Uterus (tissue), 4 donors: ENCODE results near the gene NSD1. TPM values are rescaled to one million over a fixed set of nuclear protein-coding genes. Genes with fewer than 3 reads are reported as not detected.

Source experiments
- DNase-seq, 2 donors: peaks; one replicate each; pipeline ENCODE4 v3.0.0-alpha.2; 2019 to 2020
- H3K27ac ChIP-seq, 2 donors: fragments of 200-600 bp; sonication (generic); 1 replicate in 1 of 2; 2 replicates in 1 of 2; pipeline ENCODE4 v1.5.1; 2016 to 2018
- H3K27me3 ChIP-seq, 2 donors: fragments of 200-600 bp; sonication (generic); one replicate each; pipeline ENCODE4 v1.5.1; 2018 to 2019; ENCODE audit warnings: control low read depth in 1 of 2
- H3K36me3 ChIP-seq, 2 donors: fragments of 200-600 bp; sonication (generic); one replicate each; pipeline ENCODE4 v1.5.1; 2019; ENCODE audit warnings: control low read depth in 1 of 2
- H3K4me1 ChIP-seq, 2 donors: fragments of 200-600 bp; sonication (generic); one replicate each; pipeline ENCODE4 v1.5.1; 2018 to 2019; ENCODE audit warnings: control low read depth in 1 of 2
- H3K4me3 ChIP-seq, 2 donors: fragments of 200-600 bp; sonication (generic); 1 replicate in 1 of 2; 2 replicates in 1 of 2; pipeline ENCODE4 v1.5.1; 2018 to 2019; ENCODE audit warnings: mild to moderate bottlenecking in 1 of 2
- H3K9me3 ChIP-seq, 2 donors: fragments of 200-600 bp; sonication (generic); one replicate each; pipeline ENCODE4 v1.5.1; 2019; ENCODE audit warnings: control low read depth in 1 of 2
- CTCF ChIP-seq, 4 experiments: fragments of 200-600 bp in 2 of 4; fragments of 450-650 bp in 2 of 4; sonication (generic) in 2 of 4; IDR thresholded peaks; one replicate each; pipeline ENCODE4 v1.5.1; 2016 to 2019; ENCODE audit warnings: antibody characterized with exemption in 4 of 4, mild to moderate bottlenecking in 2 of 4, moderate library complexity in 1 of 4
- POLR2A ChIP-seq, 2 donors: fragments of 450-650 bp; IDR thresholded peaks; one replicate each; pipeline ENCODE4 v1.6.1; 2016; ENCODE audit warnings: antibody characterized with exemption in 2 of 2, mild to moderate bottlenecking in 1 of 2, moderate library complexity in 1 of 2
- intact Hi-C: fragments of 100-400 bp; cut with DNase I; formaldehyde crosslinking; loops from one replicate; pipeline ENCODE4 v1.15.1; 2023; ENCODE audit warnings: low total_unique reads
- total RNA-seq, 4 donors: library from RNA; depleted of rRNA in 3 of 4; stranded (reverse); fragments of >200 nt in 3 of 4; gene quantifications; one replicate each; pipeline versions ENCODE4 v1.1.0 to v1.2.4, GENCODE V29; 2014 to 2023
- donor health status: DM: yes; HTN: yes; CAD: no.

NSD1 gene
- total RNA-seq, 4 donors from 2014 or later = 24.1 to 132 (median 64.6) TPM

- Histone ChIP-seq H3K4me3 (no peak overlapping the region), H3K27ac (no peak overlapping the region), H3K9me3 (no peaks in the 10 kb centered on the region), H3K36me3 (no peaks in the 10 kb centered on the region), H3K27me3 (no peaks in the 10 kb centered on the region), H3K4me1 (no peaks in the 10 kb centered on the region)
- intact Hi-C loops = no loop called here
- TF ChIP-seq CTCF (IDR thresholded peaks at IDR 0.05) (no peak), POLR2A (IDR thresholded peaks at IDR 0.05) (no peak)
- DNase-seq = no peak
These were observed 61.9 kb downstream of the NSD1 start for GRCh38 chr5:177195307-177195952.

DNA sequence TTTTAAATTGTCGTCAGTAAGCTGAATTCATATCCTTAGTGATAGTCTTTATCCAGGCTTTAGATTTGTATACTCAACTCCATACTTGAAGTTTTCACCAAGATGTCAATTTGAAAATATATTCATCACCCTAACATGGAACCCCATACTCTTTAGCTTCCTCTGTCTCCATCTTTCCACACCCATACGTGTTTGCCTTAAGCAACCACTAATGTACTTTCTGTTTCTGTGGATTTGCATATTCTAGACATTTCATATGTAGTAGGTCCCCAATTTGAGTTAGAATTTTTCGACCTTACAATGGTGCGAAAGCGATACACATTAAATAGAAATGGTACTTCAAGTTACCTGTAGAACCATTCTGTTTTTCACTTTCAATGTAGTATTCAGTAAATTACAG is 65.2 kb downstream of the NSD1 start:
- Histone ChIP-seq H3K36me3 (no peaks in the 10 kb centered on the region), H3K4me3 (no peak overlapping the region), H3K9me3 (no peaks in the 10 kb centered on the region), H3K27ac (no peak overlapping the region), H3K4me1 (no peaks in the 10 kb centered on the region), H3K27me3 (no peaks in the 10 kb centered on the region)
- no peak for DNase-seq
- TF ChIP-seq POLR2A (IDR thresholded peaks at IDR 0.05) = no peak
- no peak for TF ChIP-seq CTCF (IDR thresholded peaks at IDR 0.05)
- intact Hi-C loops = no loop called here

GRCh38 chr5:177204281-177204680 is 70.7 kb downstream of the NSD1 start:
- no peak for DNase-seq
- no peaks in the 10 kb centered on the region for H3K36me3 ChIP-seq
- no peaks in the 10 kb centered on the region for H3K27me3 ChIP-seq
- H3K9me3 ChIP-seq = no peaks in the 10 kb centered on the region
- H3K4me3 ChIP-seq = no peak overlapping the region
- H3K4me1 ChIP-seq = no peaks in the 10 kb centered on the region
- TF ChIP-seq POLR2A (IDR thresholded peaks at IDR 0.05) (no peak), CTCF (IDR thresholded peaks at IDR 0.05) (no peak)
- H3K27ac ChIP-seq = no peak overlapping the region
- intact Hi-C loops = no loop called here

DNA sequence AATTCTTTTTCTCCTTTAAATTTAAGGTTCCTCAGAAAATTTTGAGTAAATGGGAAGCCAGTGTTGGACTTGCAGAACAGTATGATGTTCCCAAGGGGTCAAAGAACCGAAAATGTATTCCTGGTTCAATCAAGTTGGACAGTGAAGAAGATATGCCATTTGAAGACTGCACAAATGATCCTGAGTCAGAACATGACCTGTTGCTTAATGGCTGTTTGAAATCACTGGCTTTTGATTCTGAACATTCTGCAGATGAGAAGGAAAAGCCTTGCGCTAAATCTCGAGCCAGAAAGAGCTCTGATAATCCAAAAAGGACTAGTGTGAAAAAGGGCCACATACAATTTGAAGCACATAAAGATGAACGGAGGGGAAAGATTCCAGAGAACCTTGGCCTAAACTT is 76.0 kb downstream of the NSD1 start:
- DNase-seq = no peak
- H3K36me3 ChIP-seq = no peaks in the 10 kb centered on the region
- no peaks in the 10 kb centered on the region for H3K4me1 ChIP-seq
- H3K27me3 ChIP-seq = no peaks in the 10 kb centered on the region
- H3K9me3 ChIP-seq = no peaks in the 10 kb centered on the region
- H3K27ac ChIP-seq = no peak overlapping the region
- no peak overlapping the region for H3K4me3 ChIP-seq
- TF ChIP-seq CTCF (IDR thresholded peaks at IDR 0.05) (no peak), POLR2A (IDR thresholded peaks at IDR 0.05) (no peak)
- intact Hi-C loops = no loop called here

DNA sequence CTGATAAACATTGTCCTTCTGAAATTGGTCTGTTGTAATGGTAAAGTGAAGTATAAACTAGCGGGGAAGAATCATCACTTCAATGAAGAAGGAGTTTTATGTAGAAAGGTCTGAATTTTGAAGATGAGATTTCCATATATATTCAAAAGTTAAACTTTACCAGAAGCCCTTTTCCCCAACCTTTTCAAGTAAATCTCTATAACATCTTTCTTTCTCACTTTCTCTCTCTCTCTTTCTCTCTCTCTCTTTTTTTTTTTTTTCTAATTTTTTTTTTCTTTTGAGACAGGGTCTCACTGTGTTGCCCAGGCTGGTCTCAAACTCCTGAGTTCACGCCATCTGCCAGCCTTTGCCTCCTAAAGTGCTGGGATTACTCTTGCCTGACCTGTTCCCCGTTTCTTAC is 78.7 kb downstream of the NSD1 start:
- H3K36me3 ChIP-seq = no peaks in the 10 kb centered on the region
- intact Hi-C loops = no loop called here
- no peak overlapping the region for H3K4me3 ChIP-seq

More for the DNA sequence above, 78.7 kb downstream of the NSD1 start:
- TF ChIP-seq POLR2A (IDR thresholded peaks at IDR 0.05) = no peak
- no peak for TF ChIP-seq CTCF (IDR thresholded peaks at IDR 0.05)
- DNase-seq = no peak
- H3K27ac ChIP-seq = no peak overlapping the region
- H3K27me3 ChIP-seq = no peaks in the 10 kb centered on the region
- no peaks in the 10 kb centered on the region for H3K9me3 ChIP-seq
- H3K4me1 ChIP-seq = no peaks in the 10 kb centered on the region
